GM19397 (cell line): ENCODE measurements around the gene TLR10.

ENCODE experiments used
- ATAC-seq: cut with Tn5 transposase; IDR thresholded peaks from one replicate; pipeline ENCODE4 v1.9.1; 2021; ENCODE audit warnings: mild to moderate bottlenecking, moderate library complexity; ENCODE audit not compliant: unreplicated experiment

Gene TLR10

GRCh38 chr4:38733663-38734062 is 49.1 kb downstream of the TLR10 start:
- ATAC-seq, result no peak

GRCh38 chr4:38730830-38731646 is 51.8 kb downstream of the TLR10 start:
- peak; percentile 93 for ATAC-seq

GRCh38 chr4:38730493-38730829 is 52.3 kb downstream of the TLR10 start:
- ATAC-seq, result no peak

GRCh38 chr4:38728631-38729141 is 54.1 kb downstream of the TLR10 start:
- ATAC-seq, result no peak

GRCh38 chr4:38724475-38724808 is 58.3 kb downstream of the TLR10 start:
- no peak for ATAC-seq

GRCh38 chr4:38723726-38724474 is 58.9 kb downstream of the TLR10 start:
- no peak for ATAC-seq

GRCh38 chr4:38723114-38723513 is 59.7 kb downstream of the TLR10 start:
- no peak for ATAC-seq
